LoVo (cell line): ENCODE measurements around the gene DCDC2B.

ENCODE experiments used
- DNase-seq: peaks from one replicate; pipeline ENCODE4 v3.0.0-alpha.2; 2016; ENCODE audit warnings: low spot score

Gene DCDC2B

GRCh38 chr1:32195972-32196823 lies 12.7 kb upstream of the DCDC2B start:
- no peak for DNase-seq

GRCh38 chr1:32197074-32197473 lies 11.8 kb upstream of the DCDC2B start:
- DNase-seq: no peak

- DNase-seq: no peak
These were observed 11.1 kb upstream of the DCDC2B start for GRCh38 chr1:32197837-32198236.

GRCh38 chr1:32198237-32199042 lies 10.4 kb upstream of the DCDC2B start:
- no peak for DNase-seq

GRCh38 chr1:32199043-32199716 lies 9.7 kb upstream of the DCDC2B start:
- no peak for DNase-seq

GRCh38 chr1:32199717-32200072 lies 9.2 kb upstream of the DCDC2B start:
- no peak for DNase-seq

GRCh38 chr1:32200226-32201010 lies 8.5 kb upstream of the DCDC2B start, which contains the start of gene CCDC28B:
Gene CCDC28B (plus strand): TSS chr1:32200595. CDS start chr1:32201936, 1,341 bp downstream.
- peak; percentile 61 for DNase-seq

GRCh38 chr1:32201011-32201855 lies 7.7 kb upstream of the DCDC2B start:
- no peak for DNase-seq

- DNase-seq: no peak
These were observed 3.9 kb upstream of the DCDC2B start for GRCh38 chr1:32204943-32205361.

GRCh38 chr1:32205401-32206370 lies 3.2 kb upstream of the DCDC2B start, which contains the start of gene IQCC:
Gene IQCC (plus strand): TSS chr1:32205671. CDS start chr1:32205682, 11 bp downstream.
- DNase-seq: peak; percentile 88

- no peak for DNase-seq
These were observed 420 bp upstream of the DCDC2B start for GRCh38 chr1:32208469-32208868.

GRCh38 chr1:32215629-32216480 lies 7.0 kb downstream of the DCDC2B start:
- DNase-seq: peak; percentile 39

GRCh38 chr1:32216566-32216965 lies 7.7 kb downstream of the DCDC2B start:
- DNase-seq: no peak

GRCh38 chr1:32219022-32219421 lies 10.1 kb downstream of the DCDC2B start:
- no peak for DNase-seq

GRCh38 chr1:32220746-32221580 lies 12.1 kb downstream of the DCDC2B start:
- no peak for DNase-seq

- no peak for DNase-seq
These were observed 12.7 kb downstream of the DCDC2B start for GRCh38 chr1:32221581-32221979.

GRCh38 chr1:32221980-32222755 lies 13.3 kb downstream of the DCDC2B start, which contains the start of the genes EIF3I and TMEM234:
Gene EIF3I (plus strand): TSS chr1:32222407. CDS start chr1:32222442, 35 bp downstream.
Gene TMEM234 (minus strand): TSS chr1:32222353. CDS start chr1:32222322, 31 bp downstream.
- DNase-seq: peak; percentile 92
